Dendritic cell treated with granulocyte-macrophage colony-stimulating factor and Interleukin-4, amounts not matched to agents 40 ng/mL and 50 ng/mL, for 4 days (primary cell): Measurements from ENCODE around the gene HTR3A.

Experiments used
- H3K27ac Mint-ChIP-seq: one replicate; pipeline ENCODE4 v1.8.0; 2022; ENCODE audit warnings: mild to moderate bottlenecking, mixed read lengths
- H3K27me3 Mint-ChIP-seq: one replicate; pipeline ENCODE4 v1.8.0; 2022; ENCODE audit warnings: mild to moderate bottlenecking, mixed read lengths
- H3K36me3 Mint-ChIP-seq: one replicate; pipeline ENCODE4 v1.8.0; 2022; ENCODE audit warnings: low read depth, mixed read lengths
- H3K4me1 Mint-ChIP-seq: one replicate; pipeline ENCODE4 v1.8.0; 2022; ENCODE audit warnings: low read depth, mixed read lengths
- H3K4me3 Mint-ChIP-seq: one replicate; pipeline ENCODE4 v1.8.0; 2022; ENCODE audit warnings: mild to moderate bottlenecking, moderate library complexity, mixed read lengths
- H3K9me3 Mint-ChIP-seq: one replicate; pipeline ENCODE4 v1.8.0; 2022; ENCODE audit warnings: mixed read lengths
- intact Hi-C: fragments of 100-400 bp; cut with micrococcal nuclease; formaldehyde crosslinking; loops from one replicate; pipeline ENCODE4 v1.15.0; 2022

HTR3A gene

GRCh38 chr11:113989381-113989780 is 14.5 kb downstream of the HTR3A start:
- H3K4me3 Mint-ChIP-seq = no peak overlapping the region
- H3K4me1 Mint-ChIP-seq = no peaks in the 10 kb centered on the region
- H3K27me3 Mint-ChIP-seq = peaks cover 11% of the 10 kb centered on the region
- H3K9me3 Mint-ChIP-seq = no peaks in the 10 kb centered on the region
- no peak overlapping the region for H3K27ac Mint-ChIP-seq
- H3K36me3 Mint-ChIP-seq = no peaks in the 10 kb centered on the region
- intact Hi-C loops = no loop called here

GRCh38 chr11:113989916-113990315 is 15.0 kb downstream of the HTR3A start:
- Mint-ChIP-seq H3K4me1 (no peaks in the 10 kb centered on the region), H3K27ac (no peak overlapping the region), H3K27me3 (peaks cover 11% of the 10 kb centered on the region), H3K9me3 (no peaks in the 10 kb centered on the region), H3K4me3 (no peak overlapping the region), H3K36me3 (no peaks in the 10 kb centered on the region)
- intact Hi-C loops = loop anchor here (5.0 kb wide), 1 partner anchor 88 kb away; the partner anchor contains the start of gene HTR3B

- Mint-ChIP-seq H3K27me3 (peaks cover 11% of the 10 kb centered on the region), H3K9me3 (no peaks in the 10 kb centered on the region), H3K4me1 (no peaks in the 10 kb centered on the region), H3K27ac (no peak overlapping the region), H3K36me3 (no peaks in the 10 kb centered on the region), H3K4me3 (no peak overlapping the region)
- intact Hi-C loops = loop anchor here (5.0 kb wide), 1 partner anchor 89 kb away; the partner anchor contains the start of gene HTR3B
Observed at GRCh38 chr11:113991170-113991569, 16.3 kb downstream of the HTR3A start.

- Mint-ChIP-seq H3K36me3 (no peaks in the 10 kb centered on the region), H3K4me1 (no peaks in the 10 kb centered on the region), H3K27ac (no peak overlapping the region), H3K27me3 (peaks cover 11% of the 10 kb centered on the region), H3K4me3 (no peak overlapping the region), H3K9me3 (no peaks in the 10 kb centered on the region)
- intact Hi-C loops = loop anchor here (5.0 kb wide), 1 partner anchor 90 kb away; the partner anchor contains the start of gene HTR3B
Observed at GRCh38 chr11:113991718-113992458, 17.0 kb downstream of the HTR3A start.

- Mint-ChIP-seq H3K36me3 (no peaks in the 10 kb centered on the region), H3K27ac (no peak overlapping the region), H3K27me3 (peaks cover 15% of the 10 kb centered on the region), H3K4me1 (no peaks in the 10 kb centered on the region), H3K4me3 (no peak overlapping the region), H3K9me3 (no peaks in the 10 kb centered on the region)
- intact Hi-C loops = loop anchor here (5.0 kb wide), 1 partner anchor 90 kb away; the partner anchor contains the start of gene HTR3B
Observed at GRCh38 chr11:113992459-113993110, 17.7 kb downstream of the HTR3A start.

- peaks cover 15% of the 10 kb centered on the region for H3K27me3 Mint-ChIP-seq
- H3K4me1 Mint-ChIP-seq = no peaks in the 10 kb centered on the region
- intact Hi-C loops = loop anchor here (1.0 to 5.0 kb wide), 2 partner anchors 92 to 267 kb away; partner anchors contain the start of gene HTR3B
- no peaks in the 10 kb centered on the region for H3K36me3 Mint-ChIP-seq
- no peaks in the 10 kb centered on the region for H3K9me3 Mint-ChIP-seq
- no peak overlapping the region for H3K4me3 Mint-ChIP-seq
- no peak overlapping the region for H3K27ac Mint-ChIP-seq
Observed at GRCh38 chr11:113994077-113994954, 19.4 kb downstream of the HTR3A start.

GRCh38 chr11:113997473-113997872 is 22.6 kb downstream of the HTR3A start:
- H3K36me3 Mint-ChIP-seq = no peaks in the 10 kb centered on the region
- H3K4me3 Mint-ChIP-seq = no peak overlapping the region
- H3K4me1 Mint-ChIP-seq = no peaks in the 10 kb centered on the region
- peaks cover 8% of the 10 kb centered on the region for H3K27me3 Mint-ChIP-seq
- no peak overlapping the region for H3K27ac Mint-ChIP-seq
- no peaks in the 10 kb centered on the region for H3K9me3 Mint-ChIP-seq
- intact Hi-C loops = no loop called here

GRCh38 chr11:113998574-113998973 is 23.7 kb downstream of the HTR3A start:
- H3K36me3 Mint-ChIP-seq = no peaks in the 10 kb centered on the region
- H3K9me3 Mint-ChIP-seq = no peaks in the 10 kb centered on the region
- H3K4me1 Mint-ChIP-seq = no peaks in the 10 kb centered on the region
- intact Hi-C loops = no loop called here
- H3K4me3 Mint-ChIP-seq = no peak overlapping the region
- no peak overlapping the region for H3K27ac Mint-ChIP-seq
- H3K27me3 Mint-ChIP-seq = peaks cover 6% of the 10 kb centered on the region

- Mint-ChIP-seq H3K27me3 (peaks cover 5% of the 10 kb centered on the region), H3K36me3 (no peaks in the 10 kb centered on the region), H3K9me3 (no peaks in the 10 kb centered on the region), H3K4me3 (no peak overlapping the region), H3K27ac (no peak overlapping the region), H3K4me1 (no peaks in the 10 kb centered on the region)
- intact Hi-C loops = no loop called here
Observed at GRCh38 chr11:114000526-114000925, 25.6 kb downstream of the HTR3A start.

- Mint-ChIP-seq H3K27ac (no peak overlapping the region), H3K4me3 (no peak overlapping the region), H3K27me3 (peaks cover 5% of the 10 kb centered on the region), H3K4me1 (no peaks in the 10 kb centered on the region), H3K36me3 (no peaks in the 10 kb centered on the region), H3K9me3 (no peaks in the 10 kb centered on the region)
- intact Hi-C loops = no loop called here
Observed at GRCh38 chr11:114001416-114001815, 26.5 kb downstream of the HTR3A start.

GRCh38 chr11:114008331-114008730 is 33.4 kb downstream of the HTR3A start:
- H3K27me3 Mint-ChIP-seq = peaks cover 16% of the 10 kb centered on the region
- no peak overlapping the region for H3K27ac Mint-ChIP-seq
- H3K4me3 Mint-ChIP-seq = no peak overlapping the region
- peaks cover 6% of the 10 kb centered on the region for H3K4me1 Mint-ChIP-seq
- no peaks in the 10 kb centered on the region for H3K9me3 Mint-ChIP-seq
- intact Hi-C loops = no loop called here
- no peaks in the 10 kb centered on the region for H3K36me3 Mint-ChIP-seq

GRCh38 chr11:114010931-114011330 is 36.0 kb downstream of the HTR3A start:
- H3K36me3 Mint-ChIP-seq = no peaks in the 10 kb centered on the region
- H3K27ac Mint-ChIP-seq = no peak overlapping the region
- H3K27me3 Mint-ChIP-seq = peaks cover 16% of the 10 kb centered on the region
- peaks cover 6% of the 10 kb centered on the region for H3K4me1 Mint-ChIP-seq
- H3K4me3 Mint-ChIP-seq = no peak overlapping the region
- no peaks in the 10 kb centered on the region for H3K9me3 Mint-ChIP-seq
- intact Hi-C loops = no loop called here

- Mint-ChIP-seq H3K9me3 (no peaks in the 10 kb centered on the region), H3K36me3 (no peaks in the 10 kb centered on the region), H3K27ac (no peak overlapping the region), H3K4me3 (no peak overlapping the region), H3K27me3 (peaks cover 16% of the 10 kb centered on the region), H3K4me1 (peaks cover 6% of the 10 kb centered on the region)
- intact Hi-C loops = no loop called here
Observed at GRCh38 chr11:114011443-114011842, 36.5 kb downstream of the HTR3A start.

GRCh38 chr11:114015117-114015516 is 40.2 kb downstream of the HTR3A start:
- Mint-ChIP-seq H3K27me3 (peaks cover 9% of the 10 kb centered on the region), H3K4me3 (no peak overlapping the region), H3K36me3 (no peaks in the 10 kb centered on the region), H3K9me3 (no peaks in the 10 kb centered on the region), H3K4me1 (no peaks in the 10 kb centered on the region), H3K27ac (no peak overlapping the region)
- intact Hi-C loops = no loop called here
